GM10266 (cell line): ENCODE results near the gene VEGFC.

Experiments
- DNase-seq: peaks from one replicate; pipeline ENCODE4 v3.0.0; 2012; ENCODE audit errors: extremely low spot score
- TF ChIP-seq, protein P1 (sequence below): IDR thresholded peaks from 2 replicates; pipeline ENCODE4 v1.5.1; 2012; ENCODE audit warnings: mild to moderate bottlenecking, low read depth; ENCODE audit not compliant: control insufficient read depth, insufficient read depth; ENCODE audit errors: missing control alignments

VEGFC gene

DNA sequence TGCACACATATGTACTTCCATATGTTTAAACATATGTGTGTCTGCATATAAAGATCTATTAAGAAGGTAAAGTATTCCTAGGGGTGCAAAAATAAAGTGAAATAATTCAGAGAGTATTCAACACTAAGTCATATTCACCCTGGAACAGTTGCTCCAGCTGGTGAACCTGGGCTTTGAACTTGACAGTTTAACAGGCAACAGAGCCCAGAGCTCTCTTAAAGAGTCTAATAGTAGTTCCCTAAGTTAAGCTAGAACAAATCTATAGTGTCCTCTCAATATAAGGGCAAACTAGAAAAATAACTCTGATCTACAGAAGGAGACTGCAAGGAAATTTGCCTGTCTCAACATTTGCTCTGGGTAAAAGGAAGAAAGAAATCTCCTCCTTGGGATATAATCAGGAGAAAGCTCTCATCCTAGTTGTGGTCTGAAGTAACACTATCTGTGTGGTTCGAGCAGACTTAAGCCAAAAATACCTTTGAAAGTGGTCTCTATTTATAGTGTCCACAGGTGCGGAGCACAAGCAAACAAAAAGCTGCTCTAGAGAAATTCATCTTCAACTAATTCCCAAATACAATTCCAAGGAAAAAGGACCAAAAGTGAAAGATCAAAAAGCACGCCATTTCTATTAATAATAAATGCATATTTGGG, 29.9 kb downstream of the VEGFC start:
- no peak for DNase-seq
- TF ChIP-seq, protein P1, sequence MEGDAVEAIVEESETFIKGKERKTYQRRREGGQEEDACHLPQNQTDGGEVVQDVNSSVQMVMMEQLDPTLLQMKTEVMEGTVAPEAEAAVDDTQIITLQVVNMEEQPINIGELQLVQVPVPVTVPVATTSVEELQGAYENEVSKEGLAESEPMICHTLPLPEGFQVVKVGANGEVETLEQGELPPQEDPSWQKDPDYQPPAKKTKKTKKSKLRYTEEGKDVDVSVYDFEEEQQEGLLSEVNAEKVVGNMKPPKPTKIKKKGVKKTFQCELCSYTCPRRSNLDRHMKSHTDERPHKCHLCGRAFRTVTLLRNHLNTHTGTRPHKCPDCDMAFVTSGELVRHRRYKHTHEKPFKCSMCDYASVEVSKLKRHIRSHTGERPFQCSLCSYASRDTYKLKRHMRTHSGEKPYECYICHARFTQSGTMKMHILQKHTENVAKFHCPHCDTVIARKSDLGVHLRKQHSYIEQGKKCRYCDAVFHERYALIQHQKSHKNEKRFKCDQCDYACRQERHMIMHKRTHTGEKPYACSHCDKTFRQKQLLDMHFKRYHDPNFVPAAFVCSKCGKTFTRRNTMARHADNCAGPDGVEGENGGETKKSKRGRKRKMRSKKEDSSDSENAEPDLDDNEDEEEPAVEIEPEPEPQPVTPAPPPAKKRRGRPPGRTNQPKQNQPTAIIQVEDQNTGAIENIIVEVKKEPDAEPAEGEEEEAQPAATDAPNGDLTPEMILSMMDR = no peak

DNA sequence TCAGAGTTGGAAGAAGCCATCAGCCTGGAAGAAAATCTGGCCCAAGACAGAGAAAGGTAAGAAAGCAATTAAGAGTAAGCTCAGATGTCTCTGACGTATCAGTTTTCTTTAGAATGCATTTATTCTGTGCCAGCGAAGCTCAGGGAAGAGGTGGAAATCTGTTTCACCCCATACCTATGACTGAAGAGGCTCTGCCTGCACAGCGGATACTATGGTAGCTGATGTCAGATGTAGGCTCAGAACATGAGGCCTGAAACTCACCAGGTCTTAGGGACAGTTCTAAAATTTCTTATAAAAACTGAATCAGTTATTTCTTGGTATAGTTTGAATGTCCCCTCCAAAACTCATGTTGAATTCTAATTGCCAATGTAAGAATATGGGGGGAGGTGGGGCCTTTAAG, 30.9 kb downstream of the VEGFC start:
- no peak for DNase-seq
- TF ChIP-seq, protein P1 = no peak

- no peak for DNase-seq
- TF ChIP-seq, protein P1 = no peak
Observed at GRCh38 chr4:176760471-176760870, 32.3 kb downstream of the VEGFC start.

DNA sequence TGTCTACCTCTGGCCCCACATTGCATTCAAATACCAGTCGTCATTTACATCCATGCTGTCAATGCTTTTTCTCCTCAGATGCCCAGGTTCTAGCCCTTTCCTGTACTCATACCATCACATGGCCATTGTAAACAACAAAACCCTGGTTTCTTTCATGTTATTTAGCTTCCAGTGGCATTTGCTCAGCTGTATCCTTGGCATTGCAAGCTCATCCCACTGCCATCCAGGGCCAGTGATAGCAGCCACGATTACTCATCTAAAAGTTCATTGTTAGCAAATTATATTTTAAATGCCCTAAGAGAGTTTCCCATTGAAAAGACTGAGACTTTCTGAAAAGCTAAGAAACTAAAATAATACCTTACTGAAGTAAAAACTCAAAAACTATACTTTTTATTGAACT, 34.0 kb downstream of the VEGFC start:
- no peak for DNase-seq
- TF ChIP-seq, protein P1 = no peak

DNA sequence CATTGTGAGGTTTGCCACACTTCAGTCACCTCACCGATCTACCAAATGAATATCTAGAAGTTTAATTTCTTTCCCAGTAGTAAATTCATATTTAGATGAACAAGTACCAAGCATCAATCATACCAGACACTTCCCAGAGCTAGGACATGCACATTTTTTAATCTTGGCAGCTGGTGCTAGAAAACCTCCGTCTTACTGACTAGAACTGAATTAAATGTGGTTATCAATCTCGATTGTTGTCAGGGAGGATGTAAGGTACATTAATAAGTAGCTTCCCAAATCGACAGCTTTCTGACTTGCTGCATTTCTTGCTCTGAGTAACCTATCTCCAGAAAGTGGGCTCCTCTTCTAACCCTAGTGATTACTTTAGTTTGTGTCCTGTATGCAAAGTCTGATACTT, 34.4 kb downstream of the VEGFC start:
- DNase-seq = no peak
- TF ChIP-seq, protein P1 = no peak

- DNase-seq = no peak
- TF ChIP-seq, protein P1 = no peak
Observed at GRCh38 chr4:176755613-176756012, 37.1 kb downstream of the VEGFC start.

- no peak for DNase-seq
- TF ChIP-seq, protein P1 = no peak
Observed at GRCh38 chr4:176755001-176755400, 37.7 kb downstream of the VEGFC start.
